DOHH2 (cell line): ENCODE results near the gene ODAD2.

Experiments used
- H3F3A ChIP-seq: fragments of 200-600 bp; sonication (generic), shearing (Covaris generic); 2 replicates; pipeline ENCODE4 v1.6.0; 2016; ENCODE audit warnings: antibody characterized with exemption, mild to moderate bottlenecking; ENCODE audit not compliant: control insufficient read depth, insufficient read depth
- H3K27ac ChIP-seq: fragments of 200-600 bp; sonication (generic); 2 replicates; pipeline ENCODE4 v1.5.1; 2014; ENCODE audit warnings: low read depth, mild to moderate bottlenecking, low read length, moderate library complexity
- H3K27me3 ChIP-seq: fragments of 200-600 bp; sonication (generic); 2 replicates; pipeline ENCODE4 v1.6.1; 2014; ENCODE audit warnings: mild to moderate bottlenecking, low read length, mixed read lengths; ENCODE audit not compliant: control insufficient read depth
- H3K36me3 ChIP-seq: fragments of 200-600 bp; sonication (generic); 2 replicates; pipeline ENCODE4 v1.6.1; 2014; ENCODE audit warnings: mild to moderate bottlenecking, low read length, moderate library complexity, mixed read lengths; ENCODE audit not compliant: control insufficient read depth
- H3K4me1 ChIP-seq: fragments of 200-600 bp; sonication (generic); 2 replicates; pipeline ENCODE4 v1.6.1; 2014; ENCODE audit warnings: mild to moderate bottlenecking, low read length, mixed read lengths; ENCODE audit not compliant: control insufficient read depth
- H3K4me2 ChIP-seq: fragments of 200-600 bp; sonication (generic); 2 replicates; pipeline ENCODE4 v1.6.0; 2014; ENCODE audit warnings: mild to moderate bottlenecking, low read length, moderate library complexity
- H3K4me3 ChIP-seq: fragments of 200-600 bp; sonication (generic); 2 replicates; pipeline ENCODE4 v1.5.1; 2014; ENCODE audit warnings: mild to moderate bottlenecking, low read length, mixed read lengths
- H3K79me2 ChIP-seq: fragments of 200-600 bp; sonication (generic); 2 replicates; pipeline ENCODE4 v1.6.1; 2014; ENCODE audit warnings: mild to moderate bottlenecking, low read length, mixed read lengths; ENCODE audit not compliant: control insufficient read depth
- H3K9me2 ChIP-seq: fragments of 200-600 bp; sonication (generic); replicated peaks from 2 replicates; pipeline ENCODE4 v1.6.1; 2014; ENCODE audit warnings: mild to moderate bottlenecking, low read length, mixed read lengths; ENCODE audit not compliant: control insufficient read depth
- H3K9me3 ChIP-seq: fragments of 200-600 bp; sonication (generic); 2 replicates; pipeline ENCODE4 v1.6.1; 2014; ENCODE audit warnings: antibody characterized with exemption, low read length, mixed read lengths; ENCODE audit not compliant: control insufficient read depth, insufficient read depth
- H4K20me1 ChIP-seq: fragments of 200-600 bp; sonication (generic); 2 replicates; pipeline ENCODE4 v1.6.0; 2014; ENCODE audit warnings: low read depth, mild to moderate bottlenecking, antibody characterized with exemption, low read length, moderate library complexity; ENCODE audit not compliant: control insufficient read depth, insufficient read depth
- EZH2phosphoT487 ChIP-seq: fragments of 200-600 bp; sonication (generic); IDR thresholded peaks from 2 replicates; pipeline ENCODE4 v1.6.1; 2017; ENCODE audit warnings: borderline replicate concordance, mild to moderate bottlenecking, antibody characterized with exemption, low read length, moderate library complexity, mixed read lengths
- TF ChIP-seq, protein P1 (sequence below): fragments of 200-600 bp; sonication (generic); IDR thresholded peaks from one replicate; pipeline ENCODE4 v1.5.1; 2014; ENCODE audit warnings: antibody characterized with exemption, mild to moderate bottlenecking, low read depth, low read length; ENCODE audit not compliant: poor library complexity, severe bottlenecking

Gene ODAD2

GRCh38 chr10:27838361-27838760 is 160.5 kb downstream of the ODAD2 start:
- H3K4me2 ChIP-seq: no peak overlapping the region
- H3K36me3 ChIP-seq: no peaks in the 10 kb centered on the region
- no peaks in the 10 kb centered on the region for H3F3A ChIP-seq
- no peak overlapping the region for H3K27ac ChIP-seq
- no peaks in the 10 kb centered on the region for H3K27me3 ChIP-seq
- TF ChIP-seq EZH2phosphoT487: no peak
- TF ChIP-seq, protein P1, sequence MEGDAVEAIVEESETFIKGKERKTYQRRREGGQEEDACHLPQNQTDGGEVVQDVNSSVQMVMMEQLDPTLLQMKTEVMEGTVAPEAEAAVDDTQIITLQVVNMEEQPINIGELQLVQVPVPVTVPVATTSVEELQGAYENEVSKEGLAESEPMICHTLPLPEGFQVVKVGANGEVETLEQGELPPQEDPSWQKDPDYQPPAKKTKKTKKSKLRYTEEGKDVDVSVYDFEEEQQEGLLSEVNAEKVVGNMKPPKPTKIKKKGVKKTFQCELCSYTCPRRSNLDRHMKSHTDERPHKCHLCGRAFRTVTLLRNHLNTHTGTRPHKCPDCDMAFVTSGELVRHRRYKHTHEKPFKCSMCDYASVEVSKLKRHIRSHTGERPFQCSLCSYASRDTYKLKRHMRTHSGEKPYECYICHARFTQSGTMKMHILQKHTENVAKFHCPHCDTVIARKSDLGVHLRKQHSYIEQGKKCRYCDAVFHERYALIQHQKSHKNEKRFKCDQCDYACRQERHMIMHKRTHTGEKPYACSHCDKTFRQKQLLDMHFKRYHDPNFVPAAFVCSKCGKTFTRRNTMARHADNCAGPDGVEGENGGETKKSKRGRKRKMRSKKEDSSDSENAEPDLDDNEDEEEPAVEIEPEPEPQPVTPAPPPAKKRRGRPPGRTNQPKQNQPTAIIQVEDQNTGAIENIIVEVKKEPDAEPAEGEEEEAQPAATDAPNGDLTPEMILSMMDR: no peak
- H3K4me1 ChIP-seq: no peaks in the 10 kb centered on the region
- H3K9me3 ChIP-seq: no peaks in the 10 kb centered on the region
- no peaks in the 10 kb centered on the region for H3K79me2 ChIP-seq
- H3K9me2 ChIP-seq: no peaks in the 10 kb centered on the region
- no peaks in the 10 kb centered on the region for H4K20me1 ChIP-seq
- H3K4me3 ChIP-seq: no peak overlapping the region

DNA sequence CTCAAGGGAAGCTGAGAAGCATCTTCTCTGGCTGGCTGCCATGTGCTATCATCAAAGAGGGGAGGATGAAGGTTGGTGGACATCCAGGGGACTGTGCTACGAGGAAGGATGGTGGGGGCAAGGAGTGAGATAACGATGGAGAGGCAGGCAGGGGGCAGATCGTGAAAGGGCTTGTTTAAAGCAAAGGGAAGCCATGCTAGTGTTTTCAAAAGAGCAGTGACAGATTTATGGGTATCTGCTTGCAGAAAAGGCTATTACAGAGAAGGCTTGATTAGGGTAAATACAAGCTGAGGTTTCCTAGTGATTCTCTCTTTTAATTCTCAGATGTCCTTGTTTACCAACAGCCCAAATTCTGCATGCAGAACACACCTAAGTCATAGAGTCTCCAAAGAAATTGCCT is 164.4 kb downstream of the ODAD2 start:
- H3K36me3 ChIP-seq: no peaks in the 10 kb centered on the region
- no peaks in the 10 kb centered on the region for H3K9me3 ChIP-seq
- H3K27me3 ChIP-seq: no peaks in the 10 kb centered on the region
- no peaks in the 10 kb centered on the region for H3F3A ChIP-seq
- no peak for TF ChIP-seq EZH2phosphoT487
- TF ChIP-seq, protein P1: no peak
- H3K4me2 ChIP-seq: no peak overlapping the region
- no peak overlapping the region for H3K27ac ChIP-seq
- H3K9me2 ChIP-seq: no peaks in the 10 kb centered on the region
- H3K79me2 ChIP-seq: no peaks in the 10 kb centered on the region
- H3K4me1 ChIP-seq: no peaks in the 10 kb centered on the region
- H4K20me1 ChIP-seq: no peaks in the 10 kb centered on the region
- H3K4me3 ChIP-seq: no peak overlapping the region

DNA sequence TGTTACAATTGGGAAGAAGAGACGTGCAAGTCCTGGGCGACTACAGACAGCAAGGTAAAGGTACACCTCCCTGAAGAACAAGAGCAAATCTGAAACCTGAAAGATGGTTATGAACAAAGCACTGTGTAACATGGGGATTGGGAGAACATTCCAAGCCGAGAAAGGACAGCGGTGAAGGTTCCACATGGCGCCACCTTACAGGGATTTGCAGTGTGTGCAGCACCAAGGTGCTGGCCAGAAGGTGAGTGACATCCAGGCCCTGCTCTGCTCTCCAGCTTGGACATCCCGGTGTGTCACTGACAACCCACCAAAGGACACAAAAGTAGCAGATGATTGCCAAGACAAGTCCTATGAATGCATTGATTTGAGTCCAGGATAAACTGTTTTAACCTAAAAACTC is 165.1 kb downstream of the ODAD2 start:
- TF ChIP-seq EZH2phosphoT487: no peak
- TF ChIP-seq, protein P1: no peak
- H3K4me2 ChIP-seq: no peak overlapping the region
- H3K9me2 ChIP-seq: no peaks in the 10 kb centered on the region
- no peaks in the 10 kb centered on the region for H3K9me3 ChIP-seq
- H3F3A ChIP-seq: no peaks in the 10 kb centered on the region
- H3K4me3 ChIP-seq: no peak overlapping the region
- H4K20me1 ChIP-seq: no peaks in the 10 kb centered on the region
- H3K79me2 ChIP-seq: no peaks in the 10 kb centered on the region
- no peaks in the 10 kb centered on the region for H3K36me3 ChIP-seq
- no peaks in the 10 kb centered on the region for H3K4me1 ChIP-seq
- no peak overlapping the region for H3K27ac ChIP-seq
- no peaks in the 10 kb centered on the region for H3K27me3 ChIP-seq

GRCh38 chr10:27832826-27833225 is 166.1 kb downstream of the ODAD2 start:
- Histone ChIP-seq H3K27me3 (no peaks in the 10 kb centered on the region), H3K4me1 (no peaks in the 10 kb centered on the region), H3K4me2 (no peak overlapping the region), H3F3A (no peaks in the 10 kb centered on the region), H3K36me3 (no peaks in the 10 kb centered on the region), H3K27ac (no peak overlapping the region), H3K9me2 (no peaks in the 10 kb centered on the region), H3K9me3 (no peaks in the 10 kb centered on the region), H3K4me3 (no peak overlapping the region), H4K20me1 (no peaks in the 10 kb centered on the region), H3K79me2 (no peaks in the 10 kb centered on the region)
- TF ChIP-seq, protein P1: no peak
- no peak for TF ChIP-seq EZH2phosphoT487
